ENCODE measurements around the gene MALRD1.

- no peak for TF ChIP-seq CTCF (IDR thresholded peaks at IDR 0.05)
- TF ChIP-seq POLR2A (IDR thresholded peaks at IDR 0.05), result no peak
- no peak for TF ChIP-seq POLR2AphosphoS5 (IDR thresholded peaks at IDR 0.05)
Observed at GRCh38 chr10:19453967-19454366, 405.4 kb downstream of the MALRD1 start.
